Ecto neural progenitor cell (in vitro differentiated cells): ENCODE results near the gene SEM1.
A peak's percentile ranks its signal among the peaks of the same experiment; 100 is the strongest.
"Not testable (repeated sequence)": the region's sequence is repeated elsewhere in the genome, so short reads cannot be mapped to it uniquely, and the experiment has no call there.

Experiments
- DNase-seq: peaks from one replicate; pipeline ENCODE4 v3.0.0-alpha.2; 2018; ENCODE audit warnings: low spot score

The SEM1 gene

DNA sequence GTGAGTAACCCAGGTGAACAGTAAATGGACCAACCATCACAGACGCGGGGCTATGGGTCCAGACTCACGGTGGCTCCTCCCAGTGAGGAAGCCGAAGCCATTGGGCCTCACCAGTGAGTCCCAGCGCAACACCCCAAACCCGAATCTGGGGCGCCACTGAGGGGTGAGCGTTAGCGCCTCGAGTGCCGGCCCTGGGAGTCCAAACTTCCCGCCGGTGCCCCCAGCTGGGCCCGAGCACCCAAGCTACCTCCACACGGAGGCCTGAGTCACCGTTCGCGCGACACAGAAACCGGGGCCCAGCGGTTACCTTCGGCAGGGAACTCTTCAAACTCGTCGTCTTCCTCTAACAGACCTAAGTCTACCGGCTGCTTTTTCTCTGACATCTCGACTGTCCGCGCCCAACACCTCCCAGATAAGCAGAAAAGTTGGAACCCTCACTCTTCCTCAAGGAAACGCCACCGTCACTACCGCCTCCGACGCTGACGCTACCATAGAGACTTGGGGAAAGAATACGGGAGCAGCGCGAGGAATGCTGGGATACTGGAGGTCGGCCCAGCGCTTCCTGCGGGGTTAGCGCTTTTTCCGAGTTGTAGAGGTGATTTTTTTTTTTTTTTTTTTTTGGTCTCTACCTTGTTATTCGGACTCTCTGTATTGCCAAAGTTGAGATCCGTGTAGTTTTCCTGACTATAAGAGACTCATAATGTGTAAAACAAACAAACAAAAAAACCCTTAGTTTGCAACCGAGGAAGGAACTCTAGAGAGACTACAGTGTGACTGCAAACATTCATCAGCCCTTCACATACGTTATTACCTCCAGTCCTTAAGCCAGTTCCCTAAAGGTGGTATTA, at the start of gene SEM1:
TSS of gene SEM1 (minus strand) at position 466 of the 848 bp plus-strand sequence. CDS start at position 383, 83 bp downstream.
- DNase-seq: peak; percentile 82

DNA sequence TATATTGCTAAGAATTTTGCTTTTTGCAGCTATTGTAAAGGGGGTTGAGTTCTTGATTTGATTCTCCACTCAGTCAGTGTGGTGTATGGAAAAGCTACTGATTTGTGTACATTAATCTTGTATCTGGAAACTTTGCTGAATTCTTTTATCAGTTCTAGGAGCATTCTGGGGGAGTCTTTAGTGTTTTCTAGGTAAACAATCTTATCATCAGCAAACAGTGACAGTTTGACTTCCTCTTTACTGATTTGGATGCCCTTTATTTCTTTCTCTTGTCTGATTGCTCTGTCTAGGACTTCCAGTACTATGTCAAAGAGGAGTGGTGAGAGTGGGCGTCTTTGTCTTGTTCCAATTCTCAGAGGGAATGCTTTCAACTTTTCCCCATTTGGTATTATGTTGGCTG, 48.2 kb upstream of the SEM1 start:
- not testable (repeated sequence) for DNase-seq

- no peak for DNase-seq
Observed at GRCh38 chr7:96747418-96747940, 37.8 kb upstream of the SEM1 start.

DNA sequence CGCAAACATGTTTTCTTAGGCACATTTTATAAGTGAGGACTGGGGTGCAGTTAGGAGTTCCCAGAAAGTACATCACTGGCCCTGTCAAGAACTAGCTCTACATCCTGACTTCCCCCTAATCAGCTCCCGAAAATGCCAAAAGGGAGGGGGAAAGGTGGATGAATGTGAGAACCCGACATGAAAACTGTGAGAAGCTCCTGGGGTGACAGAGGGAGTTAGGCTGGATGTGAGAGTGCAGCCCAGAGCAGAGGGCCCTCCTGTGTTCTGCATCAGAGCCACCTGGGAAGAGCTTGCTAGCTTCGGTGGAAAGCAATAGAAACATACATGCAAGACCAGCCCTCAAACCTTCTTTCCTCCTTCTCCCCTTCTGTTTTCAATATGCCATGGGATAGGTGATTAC, 30.5 kb upstream of the SEM1 start:
- DNase-seq: no peak

GRCh38 chr7:96739609-96740008, 30.0 kb upstream of the SEM1 start:
- no peak for DNase-seq

GRCh38 chr7:96739167-96739566, 29.5 kb upstream of the SEM1 start:
- DNase-seq: no peak

- DNase-seq: no peak
Observed at GRCh38 chr7:96738705-96739104, 29.1 kb upstream of the SEM1 start.

DNA sequence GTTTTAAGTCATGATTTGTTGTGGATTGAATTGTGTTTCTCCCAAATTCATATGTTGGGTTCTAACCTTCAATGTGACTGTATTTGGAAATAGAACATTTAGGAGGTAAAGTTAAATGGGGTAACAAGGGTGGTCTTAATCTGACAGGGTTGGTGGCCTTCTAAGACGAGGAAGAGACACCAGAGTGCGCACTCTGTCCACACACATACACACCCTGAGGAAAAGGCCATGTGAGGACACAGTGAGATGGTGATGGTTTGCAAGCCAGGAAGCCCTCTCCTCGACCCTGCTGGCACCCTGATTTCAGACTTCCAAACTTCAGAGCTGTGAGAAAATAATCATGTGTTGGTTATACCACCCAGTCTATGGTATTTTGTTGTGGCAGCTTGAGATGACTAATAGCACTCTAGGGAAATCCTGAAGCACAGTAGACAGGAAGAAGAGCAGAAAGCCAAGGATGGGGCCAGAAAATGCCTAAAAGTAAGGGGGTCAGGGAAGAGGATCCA, 28.0 kb upstream of the SEM1 start:
- no peak for DNase-seq

DNA sequence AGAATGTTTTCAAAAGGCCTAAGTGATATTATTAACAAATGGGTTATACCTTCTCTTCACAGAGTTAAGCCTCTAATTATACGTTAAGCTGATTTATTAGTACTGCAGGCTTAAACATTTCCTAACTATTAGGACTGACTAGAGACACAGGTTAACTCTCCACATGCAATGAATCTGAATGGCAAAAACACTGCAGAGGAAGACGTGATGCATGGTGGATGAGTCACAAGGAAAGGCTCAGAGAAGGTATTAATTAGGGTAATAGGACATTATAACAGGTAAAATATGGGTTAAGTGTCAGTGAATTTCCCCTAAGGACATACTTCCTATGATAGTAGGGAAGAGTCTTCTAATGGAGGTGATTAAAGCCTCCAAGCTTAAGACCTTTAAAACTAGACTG, 24.7 kb upstream of the SEM1 start:
- DNase-seq: no peak

DNA sequence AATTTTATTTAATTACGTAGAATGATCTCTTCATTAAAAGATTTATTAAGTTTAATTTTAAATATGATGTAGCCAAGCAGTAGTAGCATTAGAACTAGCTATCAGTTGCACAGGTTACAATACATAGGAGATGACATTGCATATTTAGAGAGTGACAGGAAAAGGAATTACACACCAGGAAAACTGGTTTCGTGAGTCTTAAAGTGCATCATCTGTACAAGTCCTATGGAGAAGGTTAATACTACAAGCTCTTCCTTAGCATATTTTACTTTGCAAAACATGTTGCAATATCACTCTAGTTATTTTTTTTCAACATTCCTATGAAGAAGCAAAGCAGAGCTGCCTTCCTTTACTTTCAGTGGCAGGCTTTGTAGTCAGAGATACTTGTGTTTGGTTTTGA, 20.2 kb upstream of the SEM1 start:
- DNase-seq: no peak

- DNase-seq: no peak
Observed at GRCh38 chr7:96728139-96728538, 18.5 kb upstream of the SEM1 start.

- DNase-seq: no peak
Observed at GRCh38 chr7:96727534-96728088, 18.0 kb upstream of the SEM1 start.

GRCh38 chr7:96723622-96724021, 14.0 kb upstream of the SEM1 start:
- DNase-seq: no peak

- not testable (repeated sequence) for DNase-seq
Observed at GRCh38 chr7:96722928-96723327, 13.3 kb upstream of the SEM1 start.

DNA sequence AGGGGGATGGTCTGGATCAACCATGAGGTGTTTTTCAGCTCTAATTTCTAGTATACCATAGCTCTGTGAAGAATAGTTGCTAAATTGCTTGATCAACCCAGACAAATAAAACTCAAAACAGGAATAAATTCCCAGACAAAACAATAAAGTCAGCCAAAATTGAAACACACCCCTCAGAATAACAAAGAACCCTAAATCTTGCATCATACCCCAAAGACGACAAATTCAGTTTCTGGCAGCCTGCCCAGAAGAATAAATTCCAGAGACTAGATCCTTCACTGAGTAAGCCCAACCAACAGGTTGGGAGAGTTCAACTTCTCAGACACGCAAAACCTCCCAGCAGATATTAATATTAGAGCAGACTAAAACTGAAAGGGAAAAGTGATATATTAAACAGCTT, 11.2 kb upstream of the SEM1 start:
- no peak for DNase-seq

DNA sequence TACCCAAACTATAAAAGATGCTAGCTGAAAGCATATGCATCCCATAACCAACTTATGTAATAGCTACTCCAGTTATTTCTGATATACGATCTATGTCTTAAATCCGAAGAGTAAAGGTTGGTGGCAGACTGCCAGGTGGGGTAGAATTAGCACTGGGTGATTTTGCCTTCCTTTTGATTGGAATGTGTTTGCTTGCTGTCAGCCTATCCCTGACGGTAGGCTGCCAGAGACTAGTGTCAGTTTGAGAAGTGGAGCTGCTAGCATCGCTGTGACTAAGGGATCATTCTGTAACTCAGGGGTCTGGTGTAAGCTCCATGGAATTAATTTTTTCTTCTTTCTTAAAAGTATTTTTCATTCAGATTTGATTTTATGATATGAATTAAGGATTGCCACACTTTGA, 9.5 kb upstream of the SEM1 start:
- no peak for DNase-seq

- DNase-seq: no peak
Observed at GRCh38 chr7:96718107-96719003, 8.7 kb upstream of the SEM1 start.

DNA sequence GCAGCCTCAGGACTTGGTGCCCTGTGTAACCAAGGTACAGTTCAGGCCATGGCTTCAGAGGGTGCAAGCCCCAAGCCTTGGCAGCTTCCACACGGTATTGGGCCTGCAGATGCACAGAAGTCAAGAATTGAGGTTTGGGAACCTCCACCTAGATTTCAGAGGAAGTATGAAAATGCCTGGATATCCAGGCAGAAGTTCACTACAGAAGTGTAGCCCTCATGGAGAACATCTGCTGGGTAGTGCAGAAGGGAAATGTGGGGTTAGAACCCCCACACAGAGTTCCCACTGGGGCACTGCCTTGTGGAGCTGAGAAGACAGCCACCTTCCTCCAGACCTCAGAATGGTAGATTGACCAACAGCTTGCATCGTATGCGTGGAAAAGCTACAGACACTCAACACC, 3.4 kb upstream of the SEM1 start:
- no peak for DNase-seq

DNA sequence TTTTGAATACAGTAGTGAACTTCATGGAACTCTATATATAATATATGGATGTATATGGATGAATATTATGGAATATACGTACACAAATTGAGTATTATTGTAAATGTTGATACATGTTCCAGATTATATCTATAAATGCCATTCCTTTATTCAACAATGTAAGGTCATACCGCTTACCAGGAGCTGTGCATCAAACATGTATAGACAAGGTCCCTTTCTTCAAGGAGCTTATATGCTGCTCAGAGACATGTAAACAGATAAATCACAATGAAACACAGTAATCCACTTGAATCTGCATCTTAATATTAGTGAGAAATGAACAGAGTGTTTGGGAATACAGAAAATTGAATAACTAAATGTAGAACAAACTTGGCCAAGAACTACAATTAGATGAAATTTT, 898 bp upstream of the SEM1 start:
- DNase-seq: no peak

DNA sequence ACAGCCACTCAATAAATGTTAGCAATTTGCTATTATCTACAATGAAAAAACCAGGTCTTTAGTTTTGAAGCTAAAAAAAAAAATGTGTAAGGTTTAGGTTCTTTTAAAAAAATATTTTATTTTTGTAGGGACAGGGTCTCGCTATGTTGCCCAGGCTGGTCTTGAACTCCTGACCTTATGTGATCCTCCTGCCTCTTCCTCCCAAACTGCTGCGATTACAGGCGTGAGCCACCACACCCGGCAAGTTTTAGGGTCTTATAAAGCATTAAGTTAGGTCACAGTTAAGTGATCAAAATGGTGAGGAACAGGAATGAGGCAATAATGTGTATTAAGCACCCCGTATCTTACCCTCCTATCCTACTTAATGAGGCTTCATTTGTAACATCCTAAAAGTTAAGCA, 774 bp downstream of the SEM1 start:
- no peak for DNase-seq

GRCh38 chr7:96707901-96708774, 1.5 kb downstream of the SEM1 start:
- no peak for DNase-seq
